ENCODE data around the gene PAX2. TPM values are rescaled to one million over a fixed set of nuclear protein-coding genes. Genes with fewer than 3 reads are reported as not detected.

Gene PAX2
- polyA plus RNA-seq, 1 experiment, result not detected

DNA sequence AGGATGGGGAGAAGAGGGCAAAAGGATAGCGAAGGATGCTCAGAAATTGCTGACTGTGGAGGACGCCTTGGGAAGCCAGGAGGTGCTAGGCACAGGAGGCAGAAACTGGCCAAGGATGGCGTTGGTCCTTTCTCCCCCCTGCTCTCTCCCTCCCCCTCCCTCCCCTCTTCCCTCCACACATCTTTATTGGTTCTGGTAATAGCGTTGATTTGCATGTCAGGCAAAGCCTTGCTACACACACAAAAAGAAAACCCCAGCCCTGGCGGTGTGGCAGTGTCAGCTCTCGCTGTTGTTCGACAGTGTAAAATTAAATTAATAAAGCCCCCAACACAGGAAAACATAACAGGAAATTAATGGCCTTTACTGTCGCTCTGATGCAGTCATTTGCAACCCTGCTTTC is 47.2 kb downstream of the PAX2 start:
- no peak overlapping the region for H3K4me3 ChIP-seq (ENCODE audit: low read depth, low read length)
- POLR2A ChIA-PET, result no interaction called here
- DNase-seq (ENCODE audit: low read depth), result no peak
- CTCF ChIA-PET, result interaction anchor here (1.4 kb wide), 1 partner anchor 49 kb away, joined by 3 read pairs; no protein-coding TSS in a partner anchor
- peaks cover 35% of the 10 kb centered on the region for H3K27me3 ChIP-seq (ENCODE audit: control insufficient read depth, insufficient read depth, low read length)
- TF ChIP-seq, protein P1, sequence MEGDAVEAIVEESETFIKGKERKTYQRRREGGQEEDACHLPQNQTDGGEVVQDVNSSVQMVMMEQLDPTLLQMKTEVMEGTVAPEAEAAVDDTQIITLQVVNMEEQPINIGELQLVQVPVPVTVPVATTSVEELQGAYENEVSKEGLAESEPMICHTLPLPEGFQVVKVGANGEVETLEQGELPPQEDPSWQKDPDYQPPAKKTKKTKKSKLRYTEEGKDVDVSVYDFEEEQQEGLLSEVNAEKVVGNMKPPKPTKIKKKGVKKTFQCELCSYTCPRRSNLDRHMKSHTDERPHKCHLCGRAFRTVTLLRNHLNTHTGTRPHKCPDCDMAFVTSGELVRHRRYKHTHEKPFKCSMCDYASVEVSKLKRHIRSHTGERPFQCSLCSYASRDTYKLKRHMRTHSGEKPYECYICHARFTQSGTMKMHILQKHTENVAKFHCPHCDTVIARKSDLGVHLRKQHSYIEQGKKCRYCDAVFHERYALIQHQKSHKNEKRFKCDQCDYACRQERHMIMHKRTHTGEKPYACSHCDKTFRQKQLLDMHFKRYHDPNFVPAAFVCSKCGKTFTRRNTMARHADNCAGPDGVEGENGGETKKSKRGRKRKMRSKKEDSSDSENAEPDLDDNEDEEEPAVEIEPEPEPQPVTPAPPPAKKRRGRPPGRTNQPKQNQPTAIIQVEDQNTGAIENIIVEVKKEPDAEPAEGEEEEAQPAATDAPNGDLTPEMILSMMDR (IDR thresholded peaks at IDR 0.05; ENCODE audit: insufficient read depth, low read depth, low read length), result no peak
- H3K36me3 ChIP-seq (ENCODE audit: control insufficient read depth, insufficient read depth, low read length), result no peaks in the 10 kb centered on the region

DNA sequence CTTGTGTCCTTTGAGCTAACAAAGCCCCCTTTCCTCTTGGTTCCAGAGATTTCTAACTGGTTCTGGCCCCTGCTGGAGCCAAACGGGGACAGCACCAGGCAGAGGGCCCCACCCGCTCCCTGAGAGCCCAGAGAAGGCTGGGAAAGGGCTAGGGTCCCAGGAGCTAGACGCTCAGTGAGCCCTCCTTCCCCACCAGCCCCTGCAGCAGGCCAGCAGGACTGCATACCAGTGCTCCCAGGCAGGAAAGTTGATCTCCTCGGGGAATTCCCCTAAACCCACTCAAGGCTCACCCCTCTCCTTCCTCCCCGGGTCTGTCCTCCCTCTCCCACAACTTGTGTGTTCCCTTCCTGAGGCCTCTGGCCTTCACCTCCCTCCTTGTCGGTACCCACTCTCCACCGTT is 47.7 kb downstream of the PAX2 start:
- H3K4me3 ChIP-seq (ENCODE audit: low read depth, low read length), result no peak overlapping the region
- no peak for DNase-seq (ENCODE audit: low read depth)
- no peaks in the 10 kb centered on the region for H3K36me3 ChIP-seq (ENCODE audit: control insufficient read depth, insufficient read depth, low read length)
- peaks cover 32% of the 10 kb centered on the region for H3K27me3 ChIP-seq (ENCODE audit: control insufficient read depth, insufficient read depth, low read length)
- ChIA-PET POLR2A (no interaction called here), CTCF (interaction anchor here (1.4 kb wide), 1 partner anchor 49 kb away, joined by 3 read pairs; no protein-coding TSS in a partner anchor)
- TF ChIP-seq, protein P1 (IDR thresholded peaks at IDR 0.05; ENCODE audit: insufficient read depth, low read depth, low read length), result no peak

DNA sequence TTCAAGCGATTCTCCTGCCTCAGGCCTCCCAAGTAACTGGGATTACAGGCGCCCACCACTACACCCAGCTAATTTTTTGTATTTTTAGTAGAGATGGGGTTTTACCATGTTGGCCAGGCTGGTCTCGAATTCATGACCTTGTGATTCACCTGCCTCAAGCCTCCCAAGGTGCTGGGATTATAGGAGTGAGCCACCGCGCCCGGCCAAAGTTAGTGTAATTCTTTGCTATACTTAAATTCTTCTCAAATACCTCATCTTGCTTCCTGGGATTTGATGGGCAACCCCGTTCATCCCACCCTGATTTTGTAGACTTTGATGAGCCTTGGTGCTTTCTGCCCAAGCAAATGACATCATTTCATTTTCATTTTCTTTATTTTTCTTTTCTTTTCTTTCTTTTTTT is 54.5 kb downstream of the PAX2 start:
- TF ChIP-seq, protein P1 (IDR thresholded peaks at IDR 0.05; ENCODE audit: insufficient read depth, low read depth, low read length), result no peak
- Histone ChIP-seq H3K4me3 (ENCODE audit: low read depth, low read length) (no peak overlapping the region), H3K27me3 (ENCODE audit: control insufficient read depth, insufficient read depth, low read length) (peaks cover 24% of the 10 kb centered on the region), H3K36me3 (ENCODE audit: control insufficient read depth, insufficient read depth, low read length) (no peaks in the 10 kb centered on the region)
- ChIA-PET POLR2A (no interaction called here), CTCF (no interaction called here)
- DNase-seq (ENCODE audit: low read depth), result no peak

DNA sequence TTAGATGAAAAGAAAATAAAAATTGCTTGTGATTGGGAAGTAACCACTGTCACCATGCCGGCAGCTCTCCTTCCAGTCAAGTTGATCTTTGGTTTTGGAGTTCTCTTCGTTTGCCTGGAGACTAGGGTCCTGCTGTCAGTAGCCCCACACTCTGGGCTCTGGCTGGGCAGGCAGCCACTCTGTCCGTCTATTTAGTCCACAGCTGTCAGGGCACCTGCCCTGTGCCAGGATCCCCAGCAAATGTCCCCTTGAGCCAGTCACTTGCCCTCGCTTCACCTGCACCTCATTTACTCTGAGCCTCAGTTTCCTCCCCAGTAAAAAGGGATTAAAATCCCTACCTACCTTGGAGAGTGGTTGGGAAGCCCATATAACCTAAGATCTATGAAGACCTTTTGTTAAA is 55.5 kb downstream of the PAX2 start:
- POLR2A ChIA-PET, result no interaction called here
- CTCF ChIA-PET, result no interaction called here
- H3K27me3 ChIP-seq (ENCODE audit: control insufficient read depth, insufficient read depth, low read length), result peaks cover 26% of the 10 kb centered on the region
- DNase-seq (ENCODE audit: low read depth), result no peak
- H3K4me3 ChIP-seq (ENCODE audit: low read depth, low read length), result no peak overlapping the region
- no peaks in the 10 kb centered on the region for H3K36me3 ChIP-seq (ENCODE audit: control insufficient read depth, insufficient read depth, low read length)
- TF ChIP-seq, protein P1 (IDR thresholded peaks at IDR 0.05; ENCODE audit: insufficient read depth, low read depth, low read length), result no peak

DNA sequence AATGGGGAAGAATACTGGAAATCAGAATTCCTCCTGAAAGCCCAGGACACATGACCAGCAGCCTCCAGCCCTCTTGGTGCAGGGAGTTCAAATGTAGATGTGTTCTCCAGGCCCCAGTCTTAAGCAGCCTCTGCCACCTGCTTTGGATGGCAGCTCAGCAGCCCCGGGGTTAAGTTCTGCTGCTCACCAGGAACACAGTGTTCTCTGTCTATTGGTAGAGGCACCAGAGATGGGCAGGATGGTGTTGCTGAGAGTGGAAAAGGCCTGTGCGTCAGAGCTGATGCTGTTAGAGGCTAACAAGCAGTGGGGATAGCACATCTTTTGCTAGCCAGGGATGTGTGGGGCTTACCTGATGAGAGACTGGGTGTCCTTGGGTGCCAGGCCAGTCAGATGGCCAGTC is 56.8 kb downstream of the PAX2 start:
- peaks cover 33% of the 10 kb centered on the region for H3K27me3 ChIP-seq (ENCODE audit: control insufficient read depth, insufficient read depth, low read length)
- POLR2A ChIA-PET, result no interaction called here
- no peak overlapping the region for H3K4me3 ChIP-seq (ENCODE audit: low read depth, low read length)
- CTCF ChIA-PET, result no interaction called here
- TF ChIP-seq, protein P1 (IDR thresholded peaks at IDR 0.05; ENCODE audit: insufficient read depth, low read depth, low read length), result no peak
- DNase-seq (ENCODE audit: low read depth), result no peak
- no peaks in the 10 kb centered on the region for H3K36me3 ChIP-seq (ENCODE audit: control insufficient read depth, insufficient read depth, low read length)

All from BJ (cell line).